HG03025 (cell line): ENCODE measurements around the gene RTCA.
"Not testable (repeated sequence)": the region's sequence is repeated elsewhere in the genome, so short reads cannot be mapped to it uniquely, and the experiment has no call there.

Source experiments
- ATAC-seq: cut with Tn5 transposase; IDR thresholded peaks from one replicate; pipeline ENCODE4 v1.9.1; 2021; ENCODE audit warnings: mild to moderate bottlenecking, moderate library complexity; ENCODE audit not compliant: unreplicated experiment, low FRiP score

Gene RTCA

GRCh38 chr1:100265931-100266740, at the start of gene RTCA:
RTCA (plus strand) TSS chr1:100266216; CDS start chr1:100266376, 160 bp downstream.
- peak; percentile 97 for ATAC-seq

DNA sequence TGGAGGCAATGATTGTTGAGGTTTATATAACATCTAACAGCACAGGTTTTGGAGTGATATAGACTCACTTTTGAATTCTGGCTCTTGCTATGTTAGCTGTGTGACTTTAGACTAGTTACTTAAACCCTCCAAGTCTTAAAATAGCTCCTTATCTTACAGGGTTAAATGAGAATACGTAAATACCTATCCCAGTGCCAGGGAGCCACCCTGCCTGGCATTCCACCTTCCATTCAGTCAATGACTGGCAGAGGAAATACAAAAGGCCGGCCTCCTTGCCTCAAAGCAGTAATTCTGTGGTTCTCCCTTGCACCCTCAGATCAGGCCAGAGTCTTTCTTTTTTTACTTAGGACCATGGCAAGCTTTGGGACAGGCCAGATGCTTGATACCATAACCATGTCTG, 48.2 kb upstream of the RTCA start:
- no peak for ATAC-seq

- no peak for ATAC-seq
Observed at GRCh38 chr1:100219457-100219856, 46.6 kb upstream of the RTCA start.

- ATAC-seq: no peak
Observed at GRCh38 chr1:100219883-100220282, 46.1 kb upstream of the RTCA start.

- ATAC-seq: no peak
Observed at GRCh38 chr1:100222428-100222827, 43.6 kb upstream of the RTCA start.

GRCh38 chr1:100229681-100230443, 36.2 kb upstream of the RTCA start:
- ATAC-seq: no peak

DNA sequence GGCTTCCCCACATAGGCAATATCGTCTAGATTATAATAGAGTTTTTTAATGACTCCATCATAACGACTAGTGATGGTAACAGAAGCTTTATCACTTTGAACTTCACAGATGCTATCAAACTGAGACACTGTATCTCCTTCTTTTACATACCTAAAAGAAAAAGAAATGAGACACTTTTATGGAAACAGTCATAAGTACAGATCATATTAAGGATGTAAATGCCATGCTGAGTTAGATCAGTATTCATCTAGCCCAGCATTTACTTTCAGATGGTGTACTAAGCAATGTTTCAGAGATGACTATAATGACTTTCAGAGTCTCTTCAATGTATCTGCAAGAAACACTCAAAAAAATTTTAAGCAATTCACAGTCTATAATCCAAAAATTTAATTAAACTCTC, 35.3 kb upstream of the RTCA start:
- ATAC-seq: no peak

DNA sequence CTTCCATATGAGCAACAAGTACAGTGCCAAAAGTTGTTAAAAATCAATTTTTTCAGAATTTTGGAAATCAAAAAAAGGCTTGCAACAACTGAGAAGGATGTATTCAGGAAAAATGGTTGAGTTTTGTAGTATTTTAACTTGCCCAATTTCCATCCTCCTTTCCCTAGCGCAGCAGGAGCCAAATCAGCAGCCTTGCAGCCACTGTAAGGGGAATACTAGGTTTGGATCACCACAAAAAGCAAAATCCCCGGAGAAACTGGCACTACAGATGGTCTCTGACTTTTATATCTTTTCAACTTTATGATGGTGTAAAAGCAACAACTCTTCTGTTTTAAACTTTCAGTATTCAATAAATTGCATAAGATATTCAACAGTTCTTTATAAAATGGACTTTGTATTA, 34.3 kb upstream of the RTCA start:
- no peak for ATAC-seq

GRCh38 chr1:100232156-100232555, 33.9 kb upstream of the RTCA start:
- no peak for ATAC-seq

GRCh38 chr1:100233566-100233965, 32.5 kb upstream of the RTCA start:
- ATAC-seq: not testable (repeated sequence)

DNA sequence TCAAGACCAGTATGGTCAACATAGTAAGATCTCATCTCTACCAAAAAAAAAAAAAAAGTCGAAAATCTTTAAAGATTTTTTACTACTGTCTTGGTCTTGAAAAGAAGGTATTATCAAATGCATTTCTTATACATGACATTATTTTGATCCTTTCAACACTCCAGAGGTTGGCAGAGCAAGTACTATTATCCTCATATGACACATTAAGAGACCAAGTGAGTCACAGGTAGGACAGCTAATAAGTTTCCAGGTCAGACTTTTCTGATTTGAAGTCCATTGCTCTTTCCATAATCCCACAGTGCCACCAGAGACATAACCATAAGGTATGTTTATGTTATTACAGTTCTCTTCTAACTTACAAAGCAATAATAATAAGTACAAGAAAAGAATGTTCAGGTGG, 31.6 kb upstream of the RTCA start:
- ATAC-seq: no peak

DNA sequence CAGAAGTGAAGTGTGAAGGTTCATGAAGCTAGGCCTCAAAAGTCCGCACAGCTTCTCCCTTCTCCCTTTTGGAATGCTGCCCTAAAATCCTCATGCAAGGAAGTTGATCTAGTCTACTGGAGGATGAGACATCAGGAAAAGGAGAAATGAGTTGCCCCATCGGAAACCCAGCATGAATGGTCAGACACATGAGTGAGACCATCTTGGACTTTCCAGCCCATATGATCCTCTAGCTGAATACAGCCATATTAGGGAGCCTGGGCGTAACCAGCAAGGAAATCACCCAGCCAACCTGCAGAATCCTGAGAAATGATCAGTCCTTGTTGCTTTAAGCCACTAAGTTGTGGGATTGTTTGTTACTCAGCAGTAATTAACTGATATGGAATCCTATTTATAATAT, 28.9 kb upstream of the RTCA start:
- no peak for ATAC-seq

DNA sequence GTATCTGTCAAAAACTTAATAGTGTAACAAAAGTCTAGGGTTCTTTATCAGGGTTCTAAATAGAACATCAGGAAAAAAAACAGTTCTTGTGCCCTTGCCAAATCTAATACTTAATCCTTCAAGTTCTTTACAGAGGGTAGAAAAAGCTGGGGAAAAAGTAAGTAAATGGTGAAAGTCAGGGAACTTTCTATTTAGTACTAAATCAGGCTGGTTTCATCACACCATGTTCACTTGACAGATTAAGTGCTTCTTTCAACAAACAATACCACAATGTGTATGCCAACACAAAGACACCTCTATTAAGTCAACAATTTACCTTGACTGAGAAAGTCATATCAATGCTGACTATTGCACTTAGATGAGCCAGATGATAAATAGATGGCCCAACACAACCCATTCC, 26.1 kb upstream of the RTCA start:
- no peak for ATAC-seq

GRCh38 chr1:100240631-100241030, 25.4 kb upstream of the RTCA start:
- no peak for ATAC-seq

DNA sequence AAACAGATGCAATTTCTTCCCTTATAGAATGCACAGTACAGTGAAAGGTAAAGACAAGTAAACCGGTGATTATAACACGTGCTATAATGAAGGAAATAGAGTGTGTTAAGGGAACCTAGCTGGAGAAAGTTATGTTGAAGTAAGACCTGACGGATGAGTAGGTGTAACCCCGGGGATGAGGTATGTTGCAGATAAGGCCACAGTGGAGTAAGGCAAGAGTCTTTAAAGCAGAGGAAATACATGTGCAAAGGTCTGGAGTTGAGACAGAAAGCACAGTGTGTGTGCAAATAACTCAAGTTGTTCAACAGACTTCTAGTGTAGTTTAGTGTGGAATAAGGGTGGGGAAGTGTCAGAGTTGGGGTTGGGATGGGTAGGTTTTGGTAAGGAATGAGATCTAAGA, 19.3 kb upstream of the RTCA start:
- ATAC-seq: no peak

DNA sequence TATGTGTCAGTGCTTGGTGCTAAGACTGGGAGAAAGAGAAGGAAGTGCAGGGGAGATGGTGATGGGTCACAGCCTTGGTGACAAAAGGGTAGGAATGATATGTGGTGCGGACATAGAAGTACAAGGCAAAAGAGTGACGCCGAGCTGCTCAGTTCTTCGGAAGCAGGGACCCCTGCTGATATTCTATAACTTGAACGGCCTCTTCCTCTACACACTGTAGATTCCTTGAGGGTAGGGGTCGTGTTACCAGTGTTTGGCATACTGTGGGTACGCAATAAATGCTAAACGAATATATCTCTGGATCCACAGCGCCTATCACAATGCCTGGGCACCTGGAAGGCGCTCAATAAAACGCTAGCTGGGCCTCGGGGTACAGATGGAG, 16.9 kb upstream of the RTCA start:
- ATAC-seq: no peak

DNA sequence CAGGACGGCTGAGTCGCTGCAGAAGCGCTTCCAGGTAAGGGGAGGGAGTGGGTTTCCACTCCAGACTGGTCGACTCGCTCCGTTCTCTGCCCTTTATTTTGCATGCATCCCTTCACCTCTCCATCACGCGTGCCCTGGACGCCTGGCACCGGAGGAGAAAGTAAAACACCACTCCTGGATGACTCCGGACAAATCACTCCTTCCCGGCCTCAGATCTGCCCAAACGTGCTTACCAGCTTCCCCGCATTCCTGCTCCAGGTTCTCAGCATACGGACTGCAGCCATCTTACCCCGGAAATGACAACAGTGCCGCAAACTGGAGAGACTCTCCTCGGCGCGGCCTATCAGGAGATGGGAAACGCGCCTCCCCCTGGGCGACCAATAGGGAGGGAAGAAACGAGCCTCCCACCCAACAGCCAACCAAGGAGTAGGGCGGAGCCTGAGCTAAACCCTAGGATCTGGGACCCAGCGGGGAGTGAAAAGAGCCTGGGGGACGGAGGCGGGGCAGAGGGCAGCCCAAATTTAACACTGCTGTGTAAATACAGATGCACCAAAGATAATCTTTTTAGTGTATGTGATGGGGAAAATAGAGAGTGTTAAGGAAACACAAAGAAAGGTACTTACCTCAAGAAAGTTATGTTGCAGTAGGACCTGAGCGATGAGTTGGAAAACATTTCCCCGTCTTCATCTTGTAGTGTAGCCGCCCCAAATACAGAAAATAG, 16.3 kb upstream of the RTCA start, which contains the start of gene DBT:
Gene DBT, minus strand, starts transcription at position 298 of the 721 bp plus-strand sequence. Its CDS starts 14 bp downstream, at position 284.
- ATAC-seq: peak; percentile 100

DNA sequence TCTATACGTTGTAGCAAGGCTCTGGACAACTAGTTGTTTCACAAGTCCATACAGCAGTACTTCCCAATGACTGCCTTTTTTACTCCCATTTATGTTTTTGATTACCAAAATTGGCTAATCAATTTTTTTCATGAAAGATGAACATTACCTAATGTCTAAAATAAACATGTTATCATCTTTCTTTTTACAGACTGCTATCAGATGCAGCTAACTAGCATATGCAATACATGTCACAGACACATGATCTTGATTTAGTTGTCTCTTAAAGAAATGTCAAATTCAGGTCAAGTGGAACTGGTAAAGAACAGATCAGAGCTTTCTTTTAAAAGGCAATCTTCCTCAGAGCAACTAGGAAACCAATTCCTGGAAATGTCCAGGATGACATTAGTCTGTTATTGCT, 15.8 kb upstream of the RTCA start:
- no peak for ATAC-seq

DNA sequence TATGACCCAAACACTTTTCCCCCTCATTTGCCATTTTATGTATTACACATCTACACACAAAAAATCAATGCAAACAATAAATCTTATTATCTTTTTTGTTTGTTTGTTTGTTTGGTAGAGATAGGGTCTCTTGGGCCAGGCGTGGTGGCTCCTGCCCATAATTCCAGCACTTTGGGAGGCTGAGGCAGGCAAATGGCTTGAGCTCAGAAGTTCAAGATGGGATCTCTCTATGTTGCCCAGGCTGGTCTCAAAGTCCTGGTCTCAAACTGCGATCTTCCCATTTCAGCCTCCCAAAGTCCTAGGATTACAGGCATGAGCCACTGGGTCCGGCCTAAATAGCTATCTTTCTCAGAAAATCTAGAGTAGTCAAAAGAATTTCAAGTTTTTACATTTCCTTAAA, 15.2 kb upstream of the RTCA start:
- ATAC-seq: no peak

- no peak for ATAC-seq
Observed at GRCh38 chr1:100252901-100253300, 13.1 kb upstream of the RTCA start.

DNA sequence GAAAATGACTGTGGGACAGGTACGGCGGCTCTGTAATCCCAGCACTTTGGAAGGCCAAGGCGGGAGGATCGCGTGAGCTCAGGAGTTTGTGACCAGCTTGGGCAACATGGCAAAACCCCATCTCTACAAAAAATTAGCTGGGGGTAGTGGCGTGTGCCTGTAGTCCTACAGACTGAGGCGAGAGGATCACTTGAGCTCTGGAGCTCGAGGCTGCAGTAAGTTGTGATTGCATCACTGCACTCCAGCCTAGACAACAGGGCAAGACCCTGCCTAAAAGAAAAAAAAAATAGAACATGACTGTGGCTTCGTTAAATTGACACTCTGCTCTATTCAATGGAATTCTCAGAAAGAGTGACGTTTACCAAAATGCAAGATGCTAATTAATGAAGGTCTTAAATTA, 12.5 kb upstream of the RTCA start:
- no peak for ATAC-seq
